Psoas muscle (tissue), 8 donors: ENCODE results near the gene DAW1. TPM values are rescaled to one million over a fixed set of nuclear protein-coding genes. Genes with fewer than 3 reads are reported as not detected.
"Not testable (repeated sequence)": the region's sequence is repeated elsewhere in the genome, so short reads cannot be mapped to it uniquely, and the experiment has no call there.

Experiments used
- ATAC-seq, 4 donors: fragments of 200-7000 bp; cut with Tn5 transposase; one replicate each; pipeline ENCODE4 v1.9.1; 2020; ENCODE audit warnings: moderate library complexity in 3 of 4, mild to moderate bottlenecking in 2 of 4
- DNase-seq, 2 donors: peaks; one replicate each; pipeline ENCODE4 v3.0.0-alpha.2; 2020
- H3K27ac ChIP-seq: fragments of 200-600 bp; one replicate; pipeline ENCODE4 v1.8.0; 2022
- H3K27me3 ChIP-seq, 3 donors: fragments of 200-600 bp in 1 of 3; one replicate each; pipeline versions ENCODE4 v1.6.1 to v1.8.0; 2013 to 2022; ENCODE audit warnings: low read length in 2 of 3, mild to moderate bottlenecking in 2 of 3, moderate library complexity in 1 of 3; ENCODE audit not compliant: insufficient read depth in 3 of 3
- H3K36me3 ChIP-seq, 2 donors: fragments of 200-600 bp in 1 of 2; one replicate each; pipeline versions ENCODE4 v1.6.1 to v1.8.0; 2013 to 2022; ENCODE audit warnings: low read depth in 1 of 2, mild to moderate bottlenecking in 1 of 2, moderate library complexity in 1 of 2; ENCODE audit not compliant: insufficient read depth in 1 of 2
- H3K4me1 ChIP-seq: fragments of 200-600 bp; one replicate; pipeline ENCODE4 v1.8.0; 2022
- H3K4me3 ChIP-seq: fragments of 200-600 bp; one replicate; pipeline ENCODE4 v1.8.0; 2022; ENCODE audit warnings: mild to moderate bottlenecking
- H3K9me3 ChIP-seq: fragments of 200-600 bp; one replicate; pipeline ENCODE4 v1.8.0; 2022
- WGBS, 3 donors: extraction: QIAGEN DNeasy Blood & Tissue Kit; methylation state at CpG; one replicate each; pipeline versions ENCODE4 v1.1.6 to v1.1.7; 2013; 5-methylcytosine and 5-hydroxymethylcytosine counted together
- intact Hi-C, 2 donors: fragments of 100-400 bp; cut with DNase I; formaldehyde crosslinking; loops; one replicate each; pipeline versions ENCODE4 v1.11.0 to v1.14.2; 2022
- polyA plus RNA-seq, 3 donors: library from polyadenylated mRNA; stranded (reverse); fragments of 200-250 nt; gene quantifications; one replicate each; pipeline ENCODE4 v1.2.3, GENCODE V29; 2013
- total RNA-seq, 4 donors: library from RNA; stranded (reverse); fragmentation: NEBNext Ultra II Directional in 2 of 4; extraction: Animal tissue kit (Norgen Biotek cat#: 25700) in 2 of 4; gene quantifications; one replicate each; pipeline versions ENCODE4 v1.2.1 to v1.2.4, GENCODE V29; 2021 to 2023
- TF ChIP-seq, protein P1 (sequence below): fragments of 200-600 bp; IDR thresholded peaks from one replicate; pipeline ENCODE4 v1.8.0; 2022; ENCODE audit warnings: antibody characterized with exemption
- donor health status: healthy with polysubstance abuse.
- donor health status: DM: no; HTN: no; CAD: no; lungs with moderate emphysema.
- donor health status: Bipolar disorder and iron deficiency.
- donor health status: healthy.
- donor health status: DM: yes; HTN: yes; CAD: no.
- donor health status: DM: no; HTN: no; CAD: no.
- donor health status: DM: no; HTN: no; CAD: no.
- donor health status: DM: yes; HTN: yes; CAD: no.

The DAW1 gene
- total and polyA plus RNA-seq, 7 donors = 0.03 to 0.21 TPM; not detected in 5

GRCh38 chr2:227834423-227834822, 37.0 kb upstream of the DAW1 start:
- Histone ChIP-seq H3K27me3 (no peaks in the 10 kb centered on the region), H3K9me3 (no peaks in the 10 kb centered on the region), H3K36me3 (no peaks in the 10 kb centered on the region), H3K4me3 (no peak overlapping the region), H3K27ac (no peak overlapping the region), H3K4me1 (no peaks in the 10 kb centered on the region)
- intact Hi-C loops = no loop called here
- DNase-seq = no peak
- ATAC-seq = no peak
- TF ChIP-seq, protein P1, sequence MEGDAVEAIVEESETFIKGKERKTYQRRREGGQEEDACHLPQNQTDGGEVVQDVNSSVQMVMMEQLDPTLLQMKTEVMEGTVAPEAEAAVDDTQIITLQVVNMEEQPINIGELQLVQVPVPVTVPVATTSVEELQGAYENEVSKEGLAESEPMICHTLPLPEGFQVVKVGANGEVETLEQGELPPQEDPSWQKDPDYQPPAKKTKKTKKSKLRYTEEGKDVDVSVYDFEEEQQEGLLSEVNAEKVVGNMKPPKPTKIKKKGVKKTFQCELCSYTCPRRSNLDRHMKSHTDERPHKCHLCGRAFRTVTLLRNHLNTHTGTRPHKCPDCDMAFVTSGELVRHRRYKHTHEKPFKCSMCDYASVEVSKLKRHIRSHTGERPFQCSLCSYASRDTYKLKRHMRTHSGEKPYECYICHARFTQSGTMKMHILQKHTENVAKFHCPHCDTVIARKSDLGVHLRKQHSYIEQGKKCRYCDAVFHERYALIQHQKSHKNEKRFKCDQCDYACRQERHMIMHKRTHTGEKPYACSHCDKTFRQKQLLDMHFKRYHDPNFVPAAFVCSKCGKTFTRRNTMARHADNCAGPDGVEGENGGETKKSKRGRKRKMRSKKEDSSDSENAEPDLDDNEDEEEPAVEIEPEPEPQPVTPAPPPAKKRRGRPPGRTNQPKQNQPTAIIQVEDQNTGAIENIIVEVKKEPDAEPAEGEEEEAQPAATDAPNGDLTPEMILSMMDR = no peak
- WGBS, 3 donors = 89 to 90% (median 90%) methylated on average over 10 of the region's 10 CpGs

GRCh38 chr2:227834916-227835650, 36.3 kb upstream of the DAW1 start:
- no peaks in the 10 kb centered on the region for H3K36me3 ChIP-seq
- intact Hi-C loops = no loop called here
- H3K4me1 ChIP-seq = no peaks in the 10 kb centered on the region
- H3K9me3 ChIP-seq = no peaks in the 10 kb centered on the region
- DNase-seq = no peak
- no peak overlapping the region for H3K27ac ChIP-seq
- TF ChIP-seq, protein P1 = no peak
- no peak overlapping the region for H3K4me3 ChIP-seq
- 75 to 91% (median 86%) methylated on average over 5 of the region's 5 CpGs for WGBS, 3 donors
- ATAC-seq = no peak
- no peaks in the 10 kb centered on the region for H3K27me3 ChIP-seq

GRCh38 chr2:227839339-227840129, 31.9 kb upstream of the DAW1 start:
- not testable (repeated sequence) for ATAC-seq

GRCh38 chr2:227846831-227847230, 24.6 kb upstream of the DAW1 start:
- Histone ChIP-seq H3K9me3 (no peaks in the 10 kb centered on the region), H3K27me3 (no peaks in the 10 kb centered on the region), H3K4me3 (no peak overlapping the region), H3K27ac (no peak overlapping the region), H3K36me3 (no peaks in the 10 kb centered on the region), H3K4me1 (no peaks in the 10 kb centered on the region)
- no peak for ATAC-seq
- DNase-seq = no peak
- intact Hi-C loops = no loop called here
- TF ChIP-seq, protein P1 = no peak
- WGBS, 3 donors = 84 to 92% (median 84%) methylated on average over 1 of the region's 1 CpG

More at GRCh38 chr2:227839339-227840129, 31.9 kb upstream of the DAW1 start:
- DNase-seq, H3K9me3 ChIP-seq, H3K27me3 ChIP-seq, H3K36me3 ChIP-seq, H3K4me1 ChIP-seq, intact Hi-C loops, H3K4me3 ChIP-seq, H3K27ac ChIP-seq: not testable (repeated sequence)
- 51 to 68% (median 68%) methylated on average over 7 of the region's 7 CpGs for WGBS, 3 donors

DNA sequence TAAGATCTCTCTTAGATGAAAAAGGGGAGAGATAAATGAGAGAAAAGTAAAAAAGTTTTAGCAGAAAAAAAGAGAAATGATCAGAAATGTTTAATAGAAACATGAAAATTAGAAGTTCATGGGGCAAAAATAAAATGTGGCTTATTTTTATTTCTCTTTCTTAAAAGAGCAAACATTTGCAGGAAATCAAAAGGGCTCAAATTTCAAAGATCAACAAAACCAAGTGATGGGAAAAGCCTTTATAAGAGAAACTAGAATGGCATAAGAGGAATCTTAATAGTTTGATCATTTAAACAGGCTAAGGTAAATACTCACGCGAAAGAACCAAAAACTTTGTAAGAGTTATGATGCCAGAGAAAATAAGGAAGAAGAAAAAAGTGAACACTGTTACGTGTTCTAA, 23.3 kb upstream of the DAW1 start:
- Histone ChIP-seq H3K4me1 (no peaks in the 10 kb centered on the region), H3K27ac (no peak overlapping the region), H3K4me3 (no peak overlapping the region), H3K9me3 (no peaks in the 10 kb centered on the region), H3K36me3 (no peaks in the 10 kb centered on the region), H3K27me3 (no peaks in the 10 kb centered on the region)
- ATAC-seq (no peak), DNase-seq (no peak)
- intact Hi-C loops = no loop called here
- 55 to 70% (median 59%) methylated on average over 3 of the region's 3 CpGs for WGBS, 3 donors
- TF ChIP-seq, protein P1 = no peak
